Fibroblast of villous mesenchyme (primary cell): ENCODE measurements around the gene CDK9. TPM values are rescaled to one million over a fixed set of nuclear protein-coding genes. Genes with fewer than 3 reads are reported as not detected.

Experiments
- DNase-seq: peaks from one replicate; pipeline ENCODE4 v3.0.0-alpha.2; 2010; ENCODE audit warnings: low read depth
- H3K4me3 ChIP-seq: 2 replicates; pipeline ENCODE4 v1.5.1; 2011; ENCODE audit warnings: low read depth, mild to moderate bottlenecking, low read length
- total RNA-seq: library from RNA; depleted of rRNA; stranded (reverse); fragments of >200 nt; gene quantifications from 2 replicates; pipeline ENCODE4 v1.2.3, GENCODE V29; 2012
- TF ChIP-seq, protein P1 (sequence below): IDR thresholded peaks from 2 replicates; pipeline ENCODE4 v1.5.1; 2012; ENCODE audit warnings: low read depth, mild to moderate bottlenecking, low read length; ENCODE audit not compliant: insufficient read depth

Gene CDK9
- total RNA-seq, 1 donor = 50.1 TPM

DNA sequence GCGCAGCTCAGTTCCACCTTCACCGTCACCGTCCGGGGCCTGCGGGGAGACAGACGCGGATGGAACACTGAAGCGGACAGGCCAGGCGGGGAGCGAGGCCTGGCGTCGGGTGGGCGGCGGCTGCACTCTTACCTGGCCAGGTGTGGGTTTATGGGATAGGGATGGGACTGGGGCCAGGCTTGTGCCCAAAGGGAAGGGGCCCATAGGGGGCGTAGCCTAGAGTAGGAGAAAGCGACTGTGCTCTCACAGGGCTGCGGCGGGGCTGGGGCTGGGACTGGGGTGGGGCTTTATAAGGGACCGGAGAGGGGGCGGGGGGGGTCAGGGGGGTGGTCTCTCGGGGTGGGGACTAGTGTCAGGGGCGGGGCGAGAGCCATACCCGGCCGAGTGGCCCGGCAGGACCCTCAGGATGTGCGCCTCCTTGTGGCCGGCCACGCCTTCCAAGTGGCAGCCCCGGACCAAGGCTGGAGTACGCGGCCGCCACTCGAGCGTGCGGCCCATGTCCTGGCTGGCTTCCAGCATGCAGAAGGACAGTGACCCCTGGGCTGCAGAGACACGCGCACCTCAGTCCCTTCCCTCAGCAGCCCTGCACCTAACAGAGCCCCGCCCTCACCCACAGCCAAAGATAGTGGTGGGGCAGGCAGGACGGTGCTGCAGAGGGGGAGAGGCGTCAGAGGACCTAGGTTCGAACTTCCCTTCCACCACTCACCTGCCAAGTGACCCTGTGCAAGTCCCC lies 39.7 kb downstream of the CDK9 start:
- TF ChIP-seq, protein P1, sequence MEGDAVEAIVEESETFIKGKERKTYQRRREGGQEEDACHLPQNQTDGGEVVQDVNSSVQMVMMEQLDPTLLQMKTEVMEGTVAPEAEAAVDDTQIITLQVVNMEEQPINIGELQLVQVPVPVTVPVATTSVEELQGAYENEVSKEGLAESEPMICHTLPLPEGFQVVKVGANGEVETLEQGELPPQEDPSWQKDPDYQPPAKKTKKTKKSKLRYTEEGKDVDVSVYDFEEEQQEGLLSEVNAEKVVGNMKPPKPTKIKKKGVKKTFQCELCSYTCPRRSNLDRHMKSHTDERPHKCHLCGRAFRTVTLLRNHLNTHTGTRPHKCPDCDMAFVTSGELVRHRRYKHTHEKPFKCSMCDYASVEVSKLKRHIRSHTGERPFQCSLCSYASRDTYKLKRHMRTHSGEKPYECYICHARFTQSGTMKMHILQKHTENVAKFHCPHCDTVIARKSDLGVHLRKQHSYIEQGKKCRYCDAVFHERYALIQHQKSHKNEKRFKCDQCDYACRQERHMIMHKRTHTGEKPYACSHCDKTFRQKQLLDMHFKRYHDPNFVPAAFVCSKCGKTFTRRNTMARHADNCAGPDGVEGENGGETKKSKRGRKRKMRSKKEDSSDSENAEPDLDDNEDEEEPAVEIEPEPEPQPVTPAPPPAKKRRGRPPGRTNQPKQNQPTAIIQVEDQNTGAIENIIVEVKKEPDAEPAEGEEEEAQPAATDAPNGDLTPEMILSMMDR = peak; percentile 17
- no peak overlapping the region for H3K4me3 ChIP-seq
- DNase-seq = no peak

DNA sequence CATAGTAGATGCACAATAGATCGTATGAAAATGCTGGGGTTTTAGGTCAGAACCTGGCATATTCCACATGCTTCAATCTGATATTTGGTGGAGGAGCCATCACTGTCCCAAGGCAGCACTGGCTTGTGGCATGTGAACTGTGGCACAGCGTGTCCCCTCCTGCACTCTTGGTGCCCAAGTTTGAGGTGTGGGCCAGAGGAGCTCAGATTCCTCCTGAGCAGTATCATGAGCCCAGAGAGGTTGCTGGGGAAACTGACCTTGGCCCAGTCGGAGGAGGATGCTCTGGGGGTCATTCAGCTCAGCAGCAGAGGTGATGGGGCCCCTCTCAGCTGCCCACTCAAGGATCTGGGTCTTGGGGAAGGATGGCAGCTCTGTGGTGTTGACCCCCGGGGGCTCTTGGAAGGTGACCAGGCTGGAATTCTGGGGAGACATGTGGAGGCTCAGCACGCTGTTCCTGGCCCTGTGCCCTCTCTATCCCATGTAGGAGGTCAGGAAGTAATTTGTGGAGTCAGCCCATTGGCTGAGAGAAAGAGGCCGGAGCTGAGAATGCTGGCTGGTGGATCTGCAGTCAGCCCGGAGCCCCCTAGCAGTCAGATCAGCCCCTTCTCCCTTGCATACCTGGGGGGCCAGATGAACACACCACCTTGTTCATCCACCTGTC lies 40.5 kb downstream of the CDK9 start:
- no peak overlapping the region for H3K4me3 ChIP-seq
- TF ChIP-seq, protein P1 = no peak
- no peak for DNase-seq

DNA sequence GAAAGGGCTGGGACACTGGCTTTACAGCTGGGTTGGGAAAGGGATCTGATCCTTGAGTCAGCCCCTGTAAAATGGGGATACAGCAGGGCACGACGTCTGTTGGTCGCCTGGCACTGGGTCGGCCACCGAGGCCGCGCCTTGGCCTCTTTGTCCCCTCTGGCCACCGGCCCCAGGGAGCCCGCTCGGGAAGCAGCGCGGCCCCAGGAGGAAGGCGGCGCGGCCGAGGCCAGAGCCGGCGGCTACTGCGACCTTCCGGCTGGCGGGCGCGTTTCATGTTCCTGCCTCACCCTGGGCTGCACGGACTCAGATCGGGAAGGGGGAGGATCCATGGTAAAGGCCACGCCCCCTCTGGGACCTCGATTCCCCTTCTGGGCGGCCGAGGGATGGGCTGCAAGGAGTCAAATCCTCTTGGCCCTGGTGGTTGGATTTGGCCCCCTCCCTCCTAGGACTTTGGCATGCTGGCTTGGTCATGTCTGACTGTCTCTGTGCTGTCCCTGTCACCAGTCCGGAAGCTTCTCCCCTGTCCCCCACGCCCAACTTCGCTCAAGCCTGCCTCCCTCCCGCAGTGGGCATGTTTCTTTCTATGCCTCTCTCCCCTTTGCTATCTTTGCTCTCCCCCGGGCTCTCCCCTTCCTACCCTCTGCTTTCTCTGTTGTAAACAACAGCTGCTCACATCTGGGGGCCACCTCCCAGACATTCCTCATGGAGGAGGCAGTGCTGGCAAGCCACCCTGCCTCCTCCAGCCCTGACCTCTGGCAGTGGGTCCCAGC lies 42.6 kb downstream of the CDK9 start:
- peak overlapping the region; percentile 29 for H3K4me3 ChIP-seq
- TF ChIP-seq, protein P1 = no peak
- peak; percentile 81 for DNase-seq

DNA sequence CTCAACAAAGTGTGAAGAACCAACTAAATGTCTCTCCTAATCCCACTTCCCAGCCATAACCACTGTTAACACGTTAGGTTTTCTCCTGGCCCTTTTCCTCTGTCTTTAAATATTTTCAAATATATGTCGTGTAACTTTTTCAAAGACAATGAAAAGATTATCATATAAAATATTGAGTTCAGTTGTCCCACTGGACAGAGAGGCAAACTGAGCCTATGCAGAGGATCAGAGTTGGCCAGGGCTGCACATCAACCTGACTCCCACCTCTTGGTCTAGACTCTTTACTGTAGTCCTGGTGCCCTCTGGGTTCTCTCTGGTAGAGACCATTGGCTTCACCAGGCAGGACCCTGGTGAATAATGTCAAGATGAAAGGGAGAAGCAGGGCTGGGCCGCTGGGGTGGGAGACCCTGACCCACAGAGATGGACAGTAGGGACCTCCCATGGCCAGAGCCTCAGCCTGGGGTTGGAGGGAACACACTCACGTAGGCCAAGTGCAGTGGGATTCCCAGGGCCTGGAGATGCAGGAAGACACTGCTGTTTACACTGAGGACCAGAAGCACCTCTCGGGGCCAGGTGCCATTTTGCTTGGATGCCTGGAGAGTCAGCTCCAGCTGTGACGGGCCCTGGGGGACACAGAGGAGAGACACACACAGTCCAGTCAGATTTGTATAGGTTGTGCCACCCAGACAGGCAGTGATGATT lies 43.5 kb downstream of the CDK9 start:
- no peak for DNase-seq
- TF ChIP-seq, protein P1 = no peak
- no peak overlapping the region for H3K4me3 ChIP-seq

DNA sequence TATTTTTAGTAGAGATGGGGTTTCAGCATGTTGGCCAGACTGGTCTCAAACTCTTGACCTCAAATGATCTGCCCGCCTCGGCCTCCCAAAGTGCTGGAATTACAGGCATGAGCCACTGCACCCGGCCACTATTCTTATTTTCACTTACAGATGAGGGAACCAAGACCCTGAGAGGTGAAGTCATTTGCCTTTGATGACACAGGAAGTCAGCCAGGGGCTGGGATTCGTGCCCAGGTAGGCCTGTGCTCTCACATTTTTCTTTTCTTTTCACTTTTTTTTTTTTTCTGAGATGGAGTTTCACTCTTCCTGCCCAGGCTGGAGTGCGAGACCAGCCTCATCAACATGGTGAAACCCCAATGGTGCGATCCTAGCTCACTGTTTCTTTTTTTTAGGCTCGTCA lies 46.4 kb downstream of the CDK9 start:
- DNase-seq = no peak
- H3K4me3 ChIP-seq = no peak overlapping the region
- TF ChIP-seq, protein P1 = no peak

DNA sequence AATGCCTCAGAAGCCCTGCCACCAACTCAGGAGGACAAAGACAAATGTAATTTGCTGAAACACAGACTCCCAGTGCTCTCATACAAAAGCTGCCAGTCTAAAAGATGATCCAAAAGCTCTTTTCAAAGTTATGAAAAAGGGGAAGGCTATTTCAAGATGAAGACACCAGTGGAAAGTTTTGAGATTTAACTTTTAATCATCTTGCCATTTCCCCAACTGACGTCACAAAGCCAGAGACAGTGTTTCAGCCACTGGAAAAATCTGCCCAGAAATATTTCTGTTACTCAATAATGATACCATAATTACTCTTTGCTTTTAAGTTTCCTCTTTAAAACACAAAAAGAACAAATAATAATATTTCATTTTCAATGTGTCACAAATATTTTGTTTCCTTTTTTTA lies 47.7 kb downstream of the CDK9 start:
- TF ChIP-seq, protein P1 = no peak
- no peak overlapping the region for H3K4me3 ChIP-seq
- DNase-seq = peak; percentile 84
